ENCODE measurements around the gene PANK2.

GRCh38 chr20:3902446-3902845 is 13.3 kb downstream of the PANK2 start:
- TF ChIP-seq POLR2AphosphoS5 (IDR thresholded peaks at IDR 0.05; ENCODE audit: low read depth, low read length): no peak
- no peak for TF ChIP-seq CTCF (IDR thresholded peaks at IDR 0.05)
